HG02840 (cell line): ENCODE measurements around the gene BBS12.

ENCODE experiments used
- ATAC-seq: cut with Tn5 transposase; IDR thresholded peaks from one replicate; pipeline ENCODE4 v1.9.1; 2021; ENCODE audit warnings: mild to moderate bottlenecking, moderate library complexity, moderate number of reproducible peaks; ENCODE audit not compliant: unreplicated experiment, low FRiP score

The BBS12 gene

GRCh38 chr4:122732329-122733026 is at the start of gene BBS12:
Gene BBS12 (plus strand): TSS chr4:122732704. CDS start chr4:122741893, 9,189 bp downstream.
- ATAC-seq, result peak; percentile 100

GRCh38 chr4:122686691-122687090 is 45.8 kb upstream of the BBS12 start:
- no peak for ATAC-seq

- no peak for ATAC-seq
Observed at GRCh38 chr4:122687531-122688061, 44.9 kb upstream of the BBS12 start.

- ATAC-seq, result no peak
Observed at GRCh38 chr4:122688529-122689140, 43.9 kb upstream of the BBS12 start.

- ATAC-seq, result peak; percentile 63
Observed at GRCh38 chr4:122689972-122690371, 42.5 kb upstream of the BBS12 start.

GRCh38 chr4:122691988-122692387 is 40.5 kb upstream of the BBS12 start:
- no peak for ATAC-seq

- ATAC-seq, result no peak
Observed at GRCh38 chr4:122692641-122693520, 39.6 kb upstream of the BBS12 start.

GRCh38 chr4:122695226-122695625 is 37.3 kb upstream of the BBS12 start:
- ATAC-seq, result no peak

- no peak for ATAC-seq
Observed at GRCh38 chr4:122700178-122700725, 32.3 kb upstream of the BBS12 start.

GRCh38 chr4:122701061-122701460 is 31.4 kb upstream of the BBS12 start:
- no peak for ATAC-seq

GRCh38 chr4:122701965-122702364 is 30.5 kb upstream of the BBS12 start:
- ATAC-seq, result no peak

- no peak for ATAC-seq
Observed at GRCh38 chr4:122702939-122703338, 29.6 kb upstream of the BBS12 start.

GRCh38 chr4:122703868-122704267 is 28.6 kb upstream of the BBS12 start:
- no peak for ATAC-seq

GRCh38 chr4:122705009-122705408 is 27.5 kb upstream of the BBS12 start:
- ATAC-seq, result no peak

GRCh38 chr4:122705547-122706117 is 26.9 kb upstream of the BBS12 start:
- ATAC-seq, result no peak

- ATAC-seq, result no peak
Observed at GRCh38 chr4:122706511-122706910, 26.0 kb upstream of the BBS12 start.

GRCh38 chr4:122707497-122707896 is 25.0 kb upstream of the BBS12 start:
- no peak for ATAC-seq

- ATAC-seq, result no peak
Observed at GRCh38 chr4:122709236-122709635, 23.3 kb upstream of the BBS12 start.

GRCh38 chr4:122710434-122711308 is 21.8 kb upstream of the BBS12 start:
- ATAC-seq, result no peak
